ENCODE data around the gene WDFY2. TPM values are rescaled to one million over a fixed set of nuclear protein-coding genes. Genes with fewer than 3 reads are reported as not detected.
"Not testable (repeated sequence)": the region's sequence is repeated elsewhere in the genome, so short reads cannot be mapped to it uniquely, and the experiment has no call there.

The WDFY2 gene
- total RNA-seq, 2 experiments from 2014 or later = 11.3 TPM

DNA sequence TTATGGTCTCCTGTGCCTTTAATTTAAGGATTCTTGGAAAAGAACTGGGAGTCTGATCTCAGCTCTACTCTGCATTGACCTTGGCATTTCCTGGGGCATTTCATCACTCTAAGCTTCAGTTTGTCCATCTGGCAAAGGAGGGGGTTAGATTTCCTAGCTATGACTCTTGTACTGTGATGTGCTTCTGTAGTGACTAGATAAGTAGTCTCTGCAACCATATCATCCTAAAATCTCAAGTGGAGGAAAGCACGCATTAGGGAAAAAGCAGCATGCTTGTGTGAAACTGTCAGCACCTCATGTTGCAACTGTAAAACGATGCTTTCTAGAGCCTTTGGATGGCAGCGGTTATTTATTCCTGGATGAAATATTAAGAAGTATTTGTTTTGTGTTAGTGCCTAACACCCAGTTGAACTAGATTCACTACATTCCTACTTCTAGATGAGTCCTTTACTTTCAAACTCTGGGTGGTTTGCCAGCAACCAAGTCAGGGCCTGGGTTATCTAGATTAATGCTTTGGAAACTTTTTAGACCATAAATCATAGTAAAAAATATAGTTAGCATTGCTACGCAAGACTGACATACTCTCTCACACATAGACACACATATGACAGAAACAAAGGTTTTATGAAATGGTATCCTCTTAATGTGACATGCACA lies 6.8 kb downstream of the WDFY2 start:
- Mint-ChIP-seq H3K27me3 (ENCODE audit: low read depth) (no peaks in the 10 kb centered on the region), H3K4me1 (ENCODE audit: low read depth) (peaks cover 32% of the 10 kb centered on the region)
- POLR2A ChIA-PET = no interaction called here

GRCh38 chr13:51591938-51592337 lies 7.7 kb downstream of the WDFY2 start:
- H3K4me3 Mint-ChIP-seq; POLR2A ChIA-PET; H3K27me3 Mint-ChIP-seq (ENCODE audit: low read depth); DNase-seq; H3K27ac Mint-ChIP-seq; H3K9me3 Mint-ChIP-seq (ENCODE audit: insufficient read depth); CTCF ChIA-PET; H3K36me3 Mint-ChIP-seq (ENCODE audit: low read depth); ATAC-seq: not testable (repeated sequence)
- H3K4me1 Mint-ChIP-seq (ENCODE audit: low read depth) = peaks cover 36% of the 10 kb centered on the region

More for the DNA sequence above, 6.8 kb downstream of the WDFY2 start:
- Mint-ChIP-seq H3K36me3 (ENCODE audit: low read depth) (peaks cover 9% of the 10 kb centered on the region), H3K9me3 (ENCODE audit: insufficient read depth) (no peaks in the 10 kb centered on the region), H3K4me3 (no peak overlapping the region), H3K27ac (no peak overlapping the region)
- ATAC-seq (no peak), DNase-seq (no peak)
- CTCF ChIA-PET = no interaction called here

GRCh38 chr13:51594432-51594831 lies 10.2 kb downstream of the WDFY2 start:
- CTCF ChIA-PET = no interaction called here
- ATAC-seq (no peak), DNase-seq (no peak)
- POLR2A ChIA-PET = interaction anchor here (0.6 kb wide), 1 partner anchor 19 kb away, joined by 4 read pairs; no protein-coding TSS in a partner anchor
- Mint-ChIP-seq H3K4me1 (ENCODE audit: low read depth) (peaks cover 21% of the 10 kb centered on the region), H3K36me3 (ENCODE audit: low read depth) (peaks cover 2% of the 10 kb centered on the region), H3K9me3 (ENCODE audit: insufficient read depth) (no peaks in the 10 kb centered on the region), H3K27ac (no peak overlapping the region), H3K27me3 (ENCODE audit: low read depth) (no peaks in the 10 kb centered on the region), H3K4me3 (no peak overlapping the region)

DNA sequence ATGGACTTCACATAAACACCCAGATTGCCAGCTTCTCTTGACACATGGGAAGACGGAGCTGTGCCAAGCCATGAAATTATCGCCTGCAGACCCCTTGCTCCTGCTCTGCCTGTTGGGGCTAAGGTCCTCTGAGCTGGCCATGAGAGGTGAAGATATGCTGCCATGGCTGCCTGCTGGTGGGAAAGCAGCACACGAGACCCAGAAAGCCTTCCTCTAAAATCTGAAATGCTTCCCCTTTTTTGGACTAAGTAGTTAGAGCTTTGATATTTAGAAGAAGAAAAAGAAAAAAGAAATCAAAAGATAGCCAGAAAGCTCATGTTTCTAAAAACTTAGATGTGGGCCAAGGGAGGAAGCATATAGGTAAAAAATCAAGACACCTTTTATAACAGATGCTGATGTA lies 11.2 kb downstream of the WDFY2 start:
- ChIA-PET POLR2A (no interaction called here), CTCF (interaction anchor here (0.6 to 1.3 kb wide), 3 partner anchors 9 to 309 kb away, joined by 3 to 8 read pairs (median 3); no protein-coding TSS in a partner anchor)
- no peak for ATAC-seq
- no peaks in the 10 kb centered on the region for H3K27me3 Mint-ChIP-seq (ENCODE audit: low read depth)
- H3K4me1 Mint-ChIP-seq (ENCODE audit: low read depth) = peaks cover 18% of the 10 kb centered on the region
- DNase-seq = no peak
- no peak overlapping the region for H3K4me3 Mint-ChIP-seq
- no peaks in the 10 kb centered on the region for H3K9me3 Mint-ChIP-seq (ENCODE audit: insufficient read depth)
- no peak overlapping the region for H3K27ac Mint-ChIP-seq
- H3K36me3 Mint-ChIP-seq (ENCODE audit: low read depth) = no peaks in the 10 kb centered on the region

- H3K27ac Mint-ChIP-seq = no peak overlapping the region
- CTCF ChIA-PET = interaction anchor here (0.8 to 1.0 kb wide), 3 partner anchors 9 to 18 kb away, joined by 3 to 4 read pairs (median 3); no protein-coding TSS in a partner anchor
- no peaks in the 10 kb centered on the region for H3K9me3 Mint-ChIP-seq (ENCODE audit: insufficient read depth)
- ATAC-seq (no peak), DNase-seq (no peak)
- H3K4me1 Mint-ChIP-seq (ENCODE audit: low read depth) = peaks cover 19% of the 10 kb centered on the region
- no peaks in the 10 kb centered on the region for H3K27me3 Mint-ChIP-seq (ENCODE audit: low read depth)
- POLR2A ChIA-PET = no interaction called here
- peaks cover 2% of the 10 kb centered on the region for H3K36me3 Mint-ChIP-seq (ENCODE audit: low read depth)
- H3K4me3 Mint-ChIP-seq = no peak overlapping the region
Measured at GRCh38 chr13:51596541-51596940, 12.3 kb downstream of the WDFY2 start.

DNA sequence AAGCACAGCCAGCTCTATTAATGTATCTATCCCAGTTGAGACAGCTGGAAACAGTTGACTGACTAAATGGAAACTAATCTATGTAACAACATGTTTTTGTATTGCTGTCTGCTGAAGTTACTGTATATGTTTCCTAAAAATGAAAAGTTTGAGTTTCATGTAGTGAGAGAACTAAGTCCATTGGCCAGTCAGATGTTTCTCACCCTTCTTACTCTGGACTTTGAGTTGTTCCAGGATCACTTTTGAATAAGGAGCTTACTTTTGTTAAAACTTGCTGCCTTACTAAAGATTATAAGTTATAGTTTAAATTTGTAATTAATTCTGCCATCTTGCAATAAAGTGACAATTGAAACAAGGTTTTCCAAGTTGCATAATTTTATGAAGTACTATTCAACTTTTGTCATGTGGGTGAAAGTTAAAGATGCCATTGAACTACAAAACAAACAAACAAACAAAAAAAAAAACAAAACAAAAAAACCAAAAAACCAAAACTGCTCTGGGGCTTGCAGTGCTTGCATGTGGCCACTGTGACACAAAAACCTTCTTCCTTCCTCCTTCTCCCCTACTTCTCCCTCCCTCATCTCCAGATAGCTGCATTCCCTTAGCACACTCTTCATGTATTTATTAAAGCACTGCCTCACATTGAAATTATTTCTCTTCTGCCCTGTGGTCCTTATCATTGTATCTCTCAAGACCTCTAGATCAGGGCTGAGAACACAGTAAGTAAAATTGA lies 15.3 kb downstream of the WDFY2 start:
- H3K9me3 Mint-ChIP-seq (ENCODE audit: insufficient read depth) = no peaks in the 10 kb centered on the region
- H3K27me3 Mint-ChIP-seq (ENCODE audit: low read depth) = no peaks in the 10 kb centered on the region
- H3K4me1 Mint-ChIP-seq (ENCODE audit: low read depth) = peaks cover 18% of the 10 kb centered on the region
- H3K36me3 Mint-ChIP-seq (ENCODE audit: low read depth) = peaks cover 7% of the 10 kb centered on the region
- DNase-seq (no peak), ATAC-seq (no peak)
- ChIA-PET CTCF (interaction anchor here (1.5 kb wide), 1 partner anchor 15 kb away, joined by 6 read pairs; no protein-coding TSS in a partner anchor), POLR2A (no interaction called here)
- H3K27ac Mint-ChIP-seq = no peak overlapping the region
- no peak overlapping the region for H3K4me3 Mint-ChIP-seq

DNA sequence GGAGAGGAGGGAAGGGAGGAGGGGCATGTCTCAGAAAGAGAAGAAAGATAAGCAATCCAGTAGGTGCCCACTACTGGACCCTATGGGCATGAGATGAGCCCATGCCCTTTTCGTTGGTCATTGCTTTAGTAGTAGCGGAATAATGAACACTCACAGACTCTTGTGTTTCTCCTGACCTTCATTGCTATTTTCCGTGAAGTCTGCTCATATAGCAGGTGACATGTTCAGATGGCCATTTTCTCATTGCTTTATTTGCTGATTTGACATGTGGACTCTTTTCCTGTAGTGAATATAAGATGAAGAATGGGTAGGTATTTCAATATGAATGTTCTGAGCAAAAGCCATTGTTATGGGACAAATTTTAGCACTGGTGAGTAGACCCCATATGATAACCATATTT lies 16.4 kb downstream of the WDFY2 start:
- POLR2A ChIA-PET = no interaction called here
- CTCF ChIA-PET = interaction anchor here (1.5 kb wide), 1 partner anchor 14 kb away, joined by 6 read pairs; no protein-coding TSS in a partner anchor
- DNase-seq (no peak), ATAC-seq (no peak)
- Mint-ChIP-seq H3K4me3 (no peak overlapping the region), H3K9me3 (ENCODE audit: insufficient read depth) (no peaks in the 10 kb centered on the region), H3K4me1 (ENCODE audit: low read depth) (peaks cover 18% of the 10 kb centered on the region), H3K27ac (no peak overlapping the region), H3K36me3 (ENCODE audit: low read depth) (peaks cover 7% of the 10 kb centered on the region), H3K27me3 (ENCODE audit: low read depth) (no peaks in the 10 kb centered on the region)

- ChIA-PET POLR2A (no interaction called here), CTCF (interaction anchor here (0.8 to 1.4 kb wide), 2 partner anchors 16 to 43 kb away, joined by 3 read pairs; no protein-coding TSS in a partner anchor)
- peaks cover 14% of the 10 kb centered on the region for H3K4me1 Mint-ChIP-seq (ENCODE audit: low read depth)
- no peak overlapping the region for H3K27ac Mint-ChIP-seq
- DNase-seq (no peak), ATAC-seq (no peak)
- H3K27me3 Mint-ChIP-seq (ENCODE audit: low read depth) = no peaks in the 10 kb centered on the region
- no peaks in the 10 kb centered on the region for H3K9me3 Mint-ChIP-seq (ENCODE audit: insufficient read depth)
- peaks cover 7% of the 10 kb centered on the region for H3K36me3 Mint-ChIP-seq (ENCODE audit: low read depth)
- no peak overlapping the region for H3K4me3 Mint-ChIP-seq
Measured at GRCh38 chr13:51601601-51602565, 17.6 kb downstream of the WDFY2 start.

DNA sequence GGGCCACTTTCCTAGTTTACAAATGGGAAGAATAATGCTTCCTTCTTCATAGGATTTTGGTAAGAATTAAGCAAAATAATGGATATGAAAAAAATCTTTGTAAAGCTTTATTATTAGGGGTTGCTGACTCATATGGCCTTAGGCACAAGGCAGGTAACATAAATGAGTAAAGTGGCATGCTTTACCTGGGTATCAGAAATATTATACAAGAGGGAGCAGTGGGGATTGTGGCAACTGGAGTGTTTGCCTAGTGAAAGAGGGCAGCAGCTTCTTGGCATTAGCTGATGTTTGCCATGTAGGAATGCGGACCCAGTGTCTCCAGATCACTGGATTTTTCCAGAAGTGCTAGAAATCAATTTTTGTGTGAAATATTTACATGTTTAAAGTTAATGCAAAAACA lies 19.5 kb downstream of the WDFY2 start:
- H3K27me3 Mint-ChIP-seq (ENCODE audit: low read depth) = no peaks in the 10 kb centered on the region
- no peak for ATAC-seq
- H3K4me1 Mint-ChIP-seq (ENCODE audit: low read depth) = peaks cover 14% of the 10 kb centered on the region
- no peak for DNase-seq
- H3K9me3 Mint-ChIP-seq (ENCODE audit: insufficient read depth) = no peaks in the 10 kb centered on the region
- peaks cover 9% of the 10 kb centered on the region for H3K36me3 Mint-ChIP-seq (ENCODE audit: low read depth)
- POLR2A ChIA-PET = no interaction called here
- CTCF ChIA-PET = no interaction called here
- H3K27ac Mint-ChIP-seq = no peak overlapping the region
- no peak overlapping the region for H3K4me3 Mint-ChIP-seq

GRCh38 chr13:51605698-51606097 lies 21.4 kb downstream of the WDFY2 start:
- Mint-ChIP-seq H3K4me3 (no peak overlapping the region), H3K4me1 (ENCODE audit: low read depth) (peaks cover 2% of the 10 kb centered on the region), H3K27me3 (ENCODE audit: low read depth) (no peaks in the 10 kb centered on the region), H3K36me3 (ENCODE audit: low read depth) (peaks cover 9% of the 10 kb centered on the region), H3K27ac (no peak overlapping the region), H3K9me3 (ENCODE audit: insufficient read depth) (no peaks in the 10 kb centered on the region)
- no peak for ATAC-seq
- CTCF ChIA-PET = interaction anchor here (1.0 kb wide), 2 partner anchors 10 to 13 kb away, joined by 3 to 4 read pairs; no protein-coding TSS in a partner anchor
- POLR2A ChIA-PET = no interaction called here
- DNase-seq = no peak

DNA sequence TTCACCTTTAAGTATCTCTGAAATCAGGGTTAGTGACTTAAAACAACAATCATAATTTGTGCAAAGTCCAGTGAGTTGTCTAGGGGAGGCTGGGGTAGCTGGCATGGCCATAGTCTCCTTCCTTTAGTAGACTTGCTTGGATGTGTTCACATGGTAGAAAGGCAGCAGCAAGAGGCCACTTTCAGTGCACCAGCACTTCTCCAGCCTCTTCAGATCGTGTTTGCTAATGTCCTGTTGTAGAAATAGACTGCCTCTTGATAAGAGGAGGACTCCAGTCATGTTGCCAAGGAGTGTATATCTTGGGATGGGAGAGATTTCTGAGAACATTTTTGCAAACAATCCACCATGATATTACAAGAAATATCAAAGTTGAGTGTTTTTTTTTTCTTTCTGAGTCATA lies 22.9 kb downstream of the WDFY2 start:
- Mint-ChIP-seq H3K9me3 (ENCODE audit: insufficient read depth) (no peaks in the 10 kb centered on the region), H3K27ac (no peak overlapping the region), H3K27me3 (ENCODE audit: low read depth) (no peaks in the 10 kb centered on the region), H3K4me1 (ENCODE audit: low read depth) (no peaks in the 10 kb centered on the region), H3K4me3 (no peak overlapping the region), H3K36me3 (ENCODE audit: low read depth) (peaks cover 5% of the 10 kb centered on the region)
- DNase-seq (no peak), ATAC-seq (no peak)
- ChIA-PET POLR2A (no interaction called here), CTCF (no interaction called here)

All from activated CD8-positive, alpha-beta T cell treated with anti-CD3 and anti-CD28 coated beads, Interleukin-2, amount 10 ng/mL, durations not matched to agents 7 days and 5 days (primary cell).